H9 (cell line): Measurements from ENCODE around the gene CHTOP. TPM values are rescaled to one million over a fixed set of nuclear protein-coding genes. Genes with fewer than 3 reads are reported as not detected.

Experiments used
- DNase-seq: peaks from one replicate; pipeline ENCODE4 v3.0.0-alpha.2; 2017
- H2AFZ ChIP-seq: one replicate; pipeline ENCODE4 v1.6.1; 2013; ENCODE audit warnings: mild to moderate bottlenecking, low read length, control low read depth, moderate library complexity
- H2AK5ac ChIP-seq: 2 replicates; pipeline ENCODE4 v1.6.1; 2013; ENCODE audit warnings: low read length, control low read depth, mixed read lengths; ENCODE audit not compliant: insufficient read length
- H2BK120ac ChIP-seq: one replicate; pipeline ENCODE4 v1.6.1; 2013; ENCODE audit warnings: low read depth, mild to moderate bottlenecking, low read length, control low read depth, inconsistent platforms; ENCODE audit not compliant: poor library complexity, severe bottlenecking
- H2BK12ac ChIP-seq: 2 replicates; pipeline ENCODE4 v1.6.1; 2013; ENCODE audit warnings: low read length, control low read depth, mixed read lengths, low read depth; ENCODE audit not compliant: insufficient read length
- H2BK15ac ChIP-seq: 2 replicates; pipeline ENCODE4 v1.6.1; 2013; ENCODE audit warnings: low read depth, low read length, control low read depth
- H2BK20ac ChIP-seq: one replicate; pipeline ENCODE4 v1.6.1; 2013; ENCODE audit warnings: low read depth, mild to moderate bottlenecking, low read length, control low read depth, inconsistent platforms; ENCODE audit not compliant: poor library complexity, severe bottlenecking
- H2BK5ac ChIP-seq: 2 replicates; pipeline ENCODE4 v1.6.1; 2013; ENCODE audit warnings: low read length, control low read depth, mixed read lengths; ENCODE audit not compliant: insufficient read length
- H3K14ac ChIP-seq: 2 replicates; pipeline ENCODE4 v1.6.1; 2013; ENCODE audit warnings: low read length, control low read depth; ENCODE audit not compliant: insufficient read depth
- H3K18ac ChIP-seq: 2 replicates; pipeline ENCODE4 v1.6.1; 2013; ENCODE audit warnings: low read depth, mild to moderate bottlenecking, mixed read lengths, low read length, control low read depth; ENCODE audit not compliant: insufficient read length
- H3K23ac ChIP-seq: 2 replicates; pipeline ENCODE4 v1.6.1; 2013; ENCODE audit warnings: low read length, control low read depth, mixed read lengths, low read depth; ENCODE audit not compliant: insufficient read length
- H3K23me2 ChIP-seq: 2 replicates; pipeline ENCODE4 v1.6.1; 2013; ENCODE audit warnings: low read depth, mild to moderate bottlenecking, mixed read lengths, low read length, control low read depth; ENCODE audit not compliant: insufficient read length, poor library complexity, severe bottlenecking
- H3K27ac ChIP-seq: 2 replicates; pipeline ENCODE4 v1.5.1; 2013; ENCODE audit warnings: low read length, control low read depth, mixed read lengths, low read depth; ENCODE audit not compliant: insufficient read length
- H3K27me3 ChIP-seq: 2 replicates; pipeline ENCODE4 v1.6.1; 2013; ENCODE audit warnings: low read length, control low read depth, inconsistent platforms; ENCODE audit not compliant: insufficient read depth
- H3K4ac ChIP-seq: 2 replicates; pipeline ENCODE4 v1.6.1; 2013; ENCODE audit warnings: low read depth, mild to moderate bottlenecking, control low read depth, inconsistent platforms, low read length, moderate library complexity
- H3K4me1 ChIP-seq: 2 replicates; pipeline ENCODE4 v1.6.1; 2013; ENCODE audit warnings: low read length, control low read depth, inconsistent platforms; ENCODE audit not compliant: insufficient read depth
- H3K4me2 ChIP-seq: 2 replicates; pipeline ENCODE4 v1.6.1; 2013; ENCODE audit warnings: low read length, control low read depth, mixed read lengths; ENCODE audit not compliant: insufficient read length, insufficient read depth
- H3K56ac ChIP-seq: 2 replicates; pipeline ENCODE4 v1.6.1; 2013; ENCODE audit warnings: low read depth, mild to moderate bottlenecking, mixed read lengths, low read length, control low read depth; ENCODE audit not compliant: insufficient read length
- H3K79me1 ChIP-seq: 2 replicates; pipeline ENCODE4 v1.6.1; 2013; ENCODE audit warnings: low read depth, mild to moderate bottlenecking, moderate library complexity, low read length, control low read depth, inconsistent platforms; ENCODE audit not compliant: insufficient read depth, poor library complexity, severe bottlenecking
- H3K79me2 ChIP-seq: 2 replicates; pipeline ENCODE4 v1.6.1; 2013; ENCODE audit warnings: low read length, control low read depth, inconsistent platforms; ENCODE audit not compliant: insufficient read depth
- H3K9ac ChIP-seq: 2 replicates; pipeline ENCODE4 v1.6.1; 2013; ENCODE audit warnings: low read length, control low read depth, mixed read lengths; ENCODE audit not compliant: insufficient read length; ENCODE audit errors: extremely low read depth
- H3K9me3 ChIP-seq: one replicate; pipeline ENCODE4 v1.6.1; 2013; ENCODE audit warnings: low read depth, low read length, inconsistent platforms; ENCODE audit not compliant: control insufficient read depth
- H3T11ph ChIP-seq: one replicate; pipeline ENCODE4 v1.6.1; 2013; ENCODE audit warnings: mild to moderate bottlenecking, low read length, control low read depth, inconsistent platforms
- H4K20me1 ChIP-seq: one replicate; pipeline ENCODE4 v1.6.1; 2013; ENCODE audit not compliant: control insufficient read depth, insufficient read length, insufficient read depth
- H4K5ac ChIP-seq: 2 replicates; pipeline ENCODE4 v1.6.1; 2013; ENCODE audit warnings: low read depth, mild to moderate bottlenecking, mixed read lengths, low read length, control low read depth; ENCODE audit not compliant: insufficient read length
- H4K8ac ChIP-seq: replicated peaks from 2 replicates; pipeline ENCODE4 v1.6.1; 2013; ENCODE audit warnings: low read length, control low read depth, mixed read lengths, low read depth; ENCODE audit not compliant: insufficient read length
- H4K91ac ChIP-seq: 2 replicates; pipeline ENCODE4 v1.6.1; 2013; ENCODE audit warnings: low read depth, mild to moderate bottlenecking, moderate library complexity, mixed read lengths, low read length, control low read depth; ENCODE audit not compliant: insufficient read length
- H3K27ac Mint-ChIP-seq, 3 experiments: 2 replicates in 2 of 3; 3 replicates in 1 of 3; pipeline ENCODE4 v1.8.0; 2020 to 2021; ENCODE audit warnings: mixed read lengths in 3 of 3, mild to moderate bottlenecking in 1 of 3, moderate library complexity in 1 of 3
- H3K27me3 Mint-ChIP-seq: 2 replicates; pipeline ENCODE4 v1.8.0; 2021; ENCODE audit warnings: low read depth, mild to moderate bottlenecking, moderate library complexity, mixed read lengths
- H3K36me3 Mint-ChIP-seq, 3 experiments: 2 replicates in 2 of 3; 3 replicates in 1 of 3; pipeline ENCODE4 v1.8.0; 2020 to 2021; ENCODE audit warnings: low read depth in 3 of 3, mixed read lengths in 3 of 3; ENCODE audit not compliant: insufficient read depth in 1 of 3
- H3K4me1 Mint-ChIP-seq, 2 experiments: 2 replicates each; pipeline ENCODE4 v1.8.0; 2020; ENCODE audit warnings: mixed read lengths in 2 of 2
- H3K4me3 Mint-ChIP-seq, 2 experiments: 2 replicates in 1 of 2; 3 replicates in 1 of 2; pipeline ENCODE4 v1.8.0; 2020 to 2021; ENCODE audit warnings: mild to moderate bottlenecking in 2 of 2, mixed read lengths in 2 of 2, moderate library complexity in 1 of 2
- H3K9me3 Mint-ChIP-seq, 2 experiments: 2 replicates in 1 of 2; 3 replicates in 1 of 2; pipeline ENCODE4 v1.8.0; 2020; ENCODE audit warnings: mild to moderate bottlenecking in 2 of 2, mixed read lengths in 2 of 2, moderate library complexity in 1 of 2
- CTCF ChIP-seq: fragments of 200-600 bp; sonication (generic); conservative IDR thresholded peaks from 3 replicates; pipeline ENCODE4 v1.8.0; 2021; ENCODE audit warnings: antibody characterized with exemption, mild to moderate bottlenecking
- WGBS: extraction: QIAGEN DNeasy Blood & Tissue Kit; methylation state at CpG from one replicate; pipeline ENCODE4 v1.1.7; 2013; ENCODE audit warnings: missing lambda C conversion rate, low lambda C conversion rate, mixed read lengths; ENCODE audit not compliant: insufficient read length; ENCODE audit errors: extremely low coverage; 5-methylcytosine and 5-hydroxymethylcytosine counted together
- total RNA-seq: library from RNA; stranded (reverse); gene quantifications from 2 replicates; pipeline ENCODE4 v1.2.1, GENCODE V29; 2021

The CHTOP gene
- total RNA-seq, 1 experiment from 2014 or later: 126 TPM

- H2BK120ac ChIP-seq: no peak overlapping the region
- Mint-ChIP-seq H3K4me3 (peak overlapping the region in 1 of 2 experiments; percentile 47; a peak in 1 of 5 replicates), H3K4me1 (peaks cover 6% of the 10 kb centered on the region in 2 experiments), H3K9me3 (no peaks in the 10 kb centered on the region), H3K27ac (peak overlapping the region; percentile 32 to 90 (median 75); a peak in 6 of 7 replicates), H3K36me3 (peaks cover 22 to 45% (median 43%) of the 10 kb centered on the region in 3 experiments; a peak in 6 of 7 replicates), H3K27me3 (peaks cover 4% of the 10 kb centered on the region; the same call in 1 of the 2 replicates)
- no peak overlapping the region for H3K9ac ChIP-seq
- WGBS: no CpG with 5 or more reads among the region's 2 CpGs
- H4K8ac ChIP-seq: no peak overlapping the region
- no peak overlapping the region for H3K23ac ChIP-seq
- H3K4me2 ChIP-seq: no peak overlapping the region
- no peak overlapping the region for H2BK20ac ChIP-seq
- H2BK15ac ChIP-seq: no peak overlapping the region
- H4K5ac ChIP-seq: no peak overlapping the region
- no peaks in the 10 kb centered on the region for H4K20me1 ChIP-seq
- no peak overlapping the region for H3T11ph ChIP-seq
- no peak overlapping the region for H2BK12ac ChIP-seq
- H2AFZ ChIP-seq: no peak overlapping the region
- H3K79me2 ChIP-seq: no peaks in the 10 kb centered on the region
- no peaks in the 10 kb centered on the region for H3K4me1 ChIP-seq
- 0 out of 3 replicates have a peak, but pooled peaks have one; percentile 13 for TF ChIP-seq CTCF
- peak; percentile 58 for DNase-seq
- H4K91ac ChIP-seq: no peak overlapping the region
- no peaks in the 10 kb centered on the region for H3K27me3 ChIP-seq
- no peak overlapping the region for H2AK5ac ChIP-seq
- no peak overlapping the region for H3K18ac ChIP-seq
- no peaks in the 10 kb centered on the region for H3K9me3 ChIP-seq
- no peak overlapping the region for H3K4ac ChIP-seq
- H3K14ac ChIP-seq: no peak overlapping the region
- H3K23me2 ChIP-seq: no peaks in the 10 kb centered on the region
- no peaks in the 10 kb centered on the region for H3K79me1 ChIP-seq
- H2BK5ac ChIP-seq: no peak overlapping the region
- H3K56ac ChIP-seq: no peak overlapping the region
- H3K27ac ChIP-seq: no peak overlapping the region
Measured at GRCh38 chr1:153647346-153647714, 13.5 kb downstream of the CHTOP start.
